Loucy (cell line): Measurements from ENCODE around the gene ABT1.

Experiments used
- H2AFZ ChIP-seq: fragments of 200-600 bp; sonication (generic); 2 replicates; pipeline ENCODE4 v1.6.0; 2016; ENCODE audit warnings: antibody characterized with exemption, mild to moderate bottlenecking, low read length, moderate library complexity
- H3F3A ChIP-seq: fragments of 200-600 bp; 2 replicates; pipeline ENCODE4 v1.6.0; 2016; ENCODE audit warnings: antibody characterized with exemption, low read depth, mild to moderate bottlenecking
- H3K27me3 ChIP-seq: fragments of 200-600 bp; sonication (generic); 2 replicates; pipeline ENCODE4 v1.6.1; 2014; ENCODE audit warnings: low read length, mild to moderate bottlenecking; ENCODE audit not compliant: insufficient read depth, poor library complexity, severe bottlenecking
- H3K36me3 ChIP-seq: fragments of 200-600 bp; sonication (generic); 2 replicates; pipeline ENCODE4 v1.6.1; 2016; ENCODE audit warnings: low read length; ENCODE audit not compliant: insufficient read depth
- H3K4me1 ChIP-seq: fragments of 200-600 bp; sonication (generic); 2 replicates; pipeline ENCODE4 v1.5.1; 2014; ENCODE audit warnings: low read length, mild to moderate bottlenecking; ENCODE audit not compliant: insufficient read depth, poor library complexity, severe bottlenecking
- H3K4me2 ChIP-seq: fragments of 200-600 bp; sonication (generic); 2 replicates; pipeline ENCODE4 v1.6.0; 2014; ENCODE audit warnings: antibody characterized with exemption, low read length, low read depth, mild to moderate bottlenecking; ENCODE audit not compliant: poor library complexity, severe bottlenecking
- H3K4me3 ChIP-seq: fragments of 200-600 bp; sonication (generic); 2 replicates; pipeline ENCODE4 v1.5.1; 2014; ENCODE audit warnings: low read length, mild to moderate bottlenecking, mixed read lengths; ENCODE audit not compliant: poor library complexity, severe bottlenecking
- H3K79me2 ChIP-seq: fragments of 200-600 bp; sonication (generic); 2 replicates; pipeline ENCODE4 v1.6.1; 2014; ENCODE audit warnings: low read length; ENCODE audit not compliant: insufficient read depth
- H3K9ac ChIP-seq: fragments of 200-600 bp; sonication (generic); 2 replicates; pipeline ENCODE4 v1.6.0; 2014; ENCODE audit warnings: mild to moderate bottlenecking, low read depth, low read length, moderate library complexity; ENCODE audit not compliant: poor library complexity, severe bottlenecking
- H3K9me2 ChIP-seq: fragments of 200-600 bp; sonication (generic); replicated peaks from 2 replicates; pipeline ENCODE4 v1.6.1; 2016; ENCODE audit warnings: low read depth, low read length, mixed read lengths
- H3K9me3 ChIP-seq: fragments of 200-600 bp; sonication (generic); 2 replicates; pipeline ENCODE4 v1.6.1; 2014; ENCODE audit warnings: mild to moderate bottlenecking, antibody characterized with exemption, low read length, low read depth; ENCODE audit not compliant: insufficient read depth
- H4K20me1 ChIP-seq: fragments of 200-600 bp; sonication (generic); 2 replicates; pipeline ENCODE4 v1.6.0; 2014; ENCODE audit warnings: antibody characterized with exemption, low read length, mild to moderate bottlenecking; ENCODE audit not compliant: insufficient read depth, poor library complexity, severe bottlenecking
- EZH2phosphoT487 ChIP-seq: fragments of 200-600 bp; IDR thresholded peaks from 2 replicates; pipeline ENCODE4 v1.6.1; 2018; ENCODE audit warnings: antibody characterized with exemption, mild to moderate bottlenecking, moderate library complexity, borderline replicate concordance
- TF ChIP-seq, protein P1 (sequence below): fragments of 200-600 bp; sonication (generic); conservative IDR thresholded peaks from 2 replicates; pipeline ENCODE4 v1.5.1; 2014; ENCODE audit warnings: mild to moderate bottlenecking, antibody characterized with exemption, low read length

ABT1 gene

DNA sequence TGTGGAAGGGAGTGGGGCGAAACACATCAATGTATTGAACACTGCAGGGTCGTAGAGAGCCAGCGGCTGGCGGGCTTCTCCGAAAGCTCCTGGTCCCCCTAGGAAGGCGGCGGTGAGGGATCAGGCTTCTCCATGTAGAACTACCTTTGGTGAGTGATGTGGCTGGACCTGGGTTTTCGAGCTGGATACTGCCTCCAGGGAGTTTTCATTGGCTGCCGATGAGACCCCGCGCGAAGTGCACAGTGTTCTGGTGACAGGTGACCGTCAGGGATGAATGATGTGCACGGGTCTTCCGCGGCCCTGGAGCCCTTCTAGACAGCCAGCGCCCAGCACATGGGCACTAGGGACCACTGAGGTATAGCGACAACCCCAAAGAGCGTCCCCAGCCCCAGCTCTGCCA, 16.4 kb downstream of the ABT1 start:
- H3K9me3 ChIP-seq, result no peaks in the 10 kb centered on the region
- H3K9ac ChIP-seq, result no peak overlapping the region
- no peaks in the 10 kb centered on the region for H3K9me2 ChIP-seq
- no peaks in the 10 kb centered on the region for H4K20me1 ChIP-seq
- H3K27me3 ChIP-seq, result no peaks in the 10 kb centered on the region
- H3K79me2 ChIP-seq, result no peaks in the 10 kb centered on the region
- no peak overlapping the region for H3K4me3 ChIP-seq
- no peaks in the 10 kb centered on the region for H3F3A ChIP-seq
- no peak for TF ChIP-seq EZH2phosphoT487
- TF ChIP-seq, protein P1, sequence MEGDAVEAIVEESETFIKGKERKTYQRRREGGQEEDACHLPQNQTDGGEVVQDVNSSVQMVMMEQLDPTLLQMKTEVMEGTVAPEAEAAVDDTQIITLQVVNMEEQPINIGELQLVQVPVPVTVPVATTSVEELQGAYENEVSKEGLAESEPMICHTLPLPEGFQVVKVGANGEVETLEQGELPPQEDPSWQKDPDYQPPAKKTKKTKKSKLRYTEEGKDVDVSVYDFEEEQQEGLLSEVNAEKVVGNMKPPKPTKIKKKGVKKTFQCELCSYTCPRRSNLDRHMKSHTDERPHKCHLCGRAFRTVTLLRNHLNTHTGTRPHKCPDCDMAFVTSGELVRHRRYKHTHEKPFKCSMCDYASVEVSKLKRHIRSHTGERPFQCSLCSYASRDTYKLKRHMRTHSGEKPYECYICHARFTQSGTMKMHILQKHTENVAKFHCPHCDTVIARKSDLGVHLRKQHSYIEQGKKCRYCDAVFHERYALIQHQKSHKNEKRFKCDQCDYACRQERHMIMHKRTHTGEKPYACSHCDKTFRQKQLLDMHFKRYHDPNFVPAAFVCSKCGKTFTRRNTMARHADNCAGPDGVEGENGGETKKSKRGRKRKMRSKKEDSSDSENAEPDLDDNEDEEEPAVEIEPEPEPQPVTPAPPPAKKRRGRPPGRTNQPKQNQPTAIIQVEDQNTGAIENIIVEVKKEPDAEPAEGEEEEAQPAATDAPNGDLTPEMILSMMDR, result no peak
- no peaks in the 10 kb centered on the region for H3K4me1 ChIP-seq
- H2AFZ ChIP-seq, result no peak overlapping the region
- no peak overlapping the region for H3K4me2 ChIP-seq
- no peaks in the 10 kb centered on the region for H3K36me3 ChIP-seq

DNA sequence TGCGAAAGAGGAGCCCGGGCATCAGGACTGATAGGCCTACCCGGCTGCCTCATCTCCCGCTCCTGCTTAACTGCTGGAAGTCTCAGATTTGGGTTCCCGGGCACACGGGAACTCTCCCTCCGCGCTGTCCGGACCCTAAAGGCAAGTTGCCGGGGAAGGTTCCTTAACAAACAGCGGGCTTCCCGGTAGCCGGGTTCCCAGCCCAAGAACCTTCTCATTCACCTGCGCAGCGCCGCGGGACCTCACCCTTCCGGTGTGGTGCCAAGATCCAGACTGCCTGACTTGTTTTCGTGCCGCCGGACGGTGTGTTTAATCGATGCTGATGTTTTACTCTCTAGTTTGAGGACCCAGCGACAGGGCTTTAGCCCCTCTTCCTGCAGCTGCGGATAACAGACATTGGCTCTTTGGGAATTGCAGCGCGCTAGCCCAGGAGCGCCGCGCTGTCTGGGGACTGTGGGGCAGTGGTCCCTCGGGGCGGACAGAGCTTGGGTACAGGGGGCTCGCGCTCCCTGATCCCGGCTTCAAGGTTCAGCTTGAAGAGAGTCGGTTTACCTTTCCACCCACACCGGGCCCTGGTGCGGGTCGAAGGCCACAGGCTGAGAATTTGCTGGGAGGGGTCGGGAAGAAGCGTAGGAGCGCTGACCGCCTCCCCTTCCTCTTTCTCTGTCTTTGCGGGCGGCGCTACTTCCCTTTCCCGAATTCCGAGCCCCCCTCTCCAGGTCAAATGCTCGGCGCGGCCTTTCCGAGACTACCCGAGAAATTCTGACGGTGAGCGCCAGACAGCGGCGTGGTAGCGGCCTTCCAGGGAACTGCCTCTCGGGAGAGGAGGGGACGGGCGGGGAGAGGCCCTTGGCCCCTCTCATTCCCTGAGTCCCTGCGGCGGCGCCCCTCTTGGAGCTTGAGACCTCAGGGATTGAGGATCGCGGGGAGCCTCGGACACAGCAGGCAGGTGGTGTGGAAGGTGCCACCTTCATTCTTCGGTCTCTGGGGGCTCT, 17.2 kb downstream of the ABT1 start:
- Histone ChIP-seq H3K9me3 (no peaks in the 10 kb centered on the region), H2AFZ (no peak overlapping the region), H3K4me2 (no peak overlapping the region), H3K4me3 (no peak overlapping the region), H3K27me3 (no peaks in the 10 kb centered on the region), H3F3A (no peaks in the 10 kb centered on the region), H3K9ac (no peak overlapping the region), H4K20me1 (no peaks in the 10 kb centered on the region), H3K36me3 (no peaks in the 10 kb centered on the region), H3K79me2 (no peaks in the 10 kb centered on the region), H3K4me1 (no peaks in the 10 kb centered on the region), H3K9me2 (no peaks in the 10 kb centered on the region)
- TF ChIP-seq EZH2phosphoT487, result no peak

- Histone ChIP-seq H3K9me3 (peaks cover 9% of the 10 kb centered on the region; the same call in 1 of the 2 replicates), H2AFZ (no peak overlapping the region), H3K9ac (no peak overlapping the region), H3F3A (no peaks in the 10 kb centered on the region), H3K9me2 (no peaks in the 10 kb centered on the region), H3K4me1 (no peaks in the 10 kb centered on the region), H3K79me2 (no peaks in the 10 kb centered on the region), H3K36me3 (no peaks in the 10 kb centered on the region), H4K20me1 (no peaks in the 10 kb centered on the region), H3K4me3 (no peak overlapping the region), H3K4me2 (no peak overlapping the region), H3K27me3 (no peaks in the 10 kb centered on the region)
- TF ChIP-seq EZH2phosphoT487, result no peak
- TF ChIP-seq, protein P1, result no peak
Measured at GRCh38 chr6:26623339-26623859, 26.6 kb downstream of the ABT1 start.
